Endothelial cell of umbilical vein (primary cell): ENCODE data around the gene AP1G2. TPM values are rescaled to one million over a fixed set of nuclear protein-coding genes. Genes with fewer than 3 reads are reported as not detected.

Experiments
- BruUV-seq: library from RNA; stranded (reverse); fragments of 400-500 nt; replicated peaks from 2 replicates; lab custom pipeline; 2021; lab: Mats Ljungman, UMichigan
- CTCF ChIA-PET: fragments of 300-600, 350-600 bp; sonication (Branson Sonifier 250); formaldehyde crosslinking; loops from one replicate; lab custom pipeline; 2021; ENCODE audit warnings: antibody characterized with exemption, inconsistent platforms; lab: Charles Lee
- POLR2A ChIA-PET: fragments of 300-600, 350-600 bp; sonication (Branson Sonifier 250); formaldehyde crosslinking; loops from one replicate; lab custom pipeline; 2021; ENCODE audit warnings: antibody characterized with exemption, inconsistent platforms; lab: Charles Lee
- DNase-seq: peaks from one replicate; pipeline ENCODE4 v3.0.0-alpha.2; 2011; ENCODE audit warnings: low read depth, low spot score
- FAIRE-seq: peaks from 2 replicates; lab custom pipeline; 2011; peaks lifted over from hg19 to GRCh38; lab: Jason Lieb, UNC
- H2AFZ ChIP-seq: 2 replicates; pipeline ENCODE4 v1.6.0; 2012; ENCODE audit warnings: low read depth, low read length, control low read depth, inconsistent platforms
- H3K27ac ChIP-seq: 2 replicates; pipeline ENCODE4 v1.5.1; 2011; ENCODE audit warnings: low read depth, mild to moderate bottlenecking, control low read depth, low read length, moderate library complexity; ENCODE audit not compliant: insufficient read depth
- H3K27me3 ChIP-seq, 2 experiments: 2 replicates each; pipeline versions ENCODE4 v1.6.0 to v1.6.1; 2011; ENCODE audit warnings: low read length in 2 of 2, mixed read lengths in 1 of 2; ENCODE audit not compliant: control insufficient read depth in 2 of 2, insufficient read depth in 2 of 2
- H3K36me3 ChIP-seq, 2 experiments: 2 replicates in 1 of 2; 3 replicates in 1 of 2; pipeline ENCODE4 v1.5.1; 2011; ENCODE audit warnings: low read length in 2 of 2, mild to moderate bottlenecking in 1 of 2, moderate library complexity in 1 of 2; ENCODE audit not compliant: control insufficient read depth in 2 of 2, insufficient read depth in 2 of 2; ENCODE audit errors: extremely low read depth in 1 of 2
- H3K4me1 ChIP-seq: 3 replicates; pipeline ENCODE4 v1.5.1; 2011; ENCODE audit warnings: mild to moderate bottlenecking, low read length; ENCODE audit not compliant: control insufficient read depth, insufficient read depth; ENCODE audit errors: extremely low read depth
- H3K4me2 ChIP-seq: 2 replicates; pipeline ENCODE4 v1.6.1; 2011; ENCODE audit warnings: low read length, control low read depth, mixed read lengths; ENCODE audit not compliant: insufficient read depth
- H3K4me3 ChIP-seq, 3 experiments: fragments of 200-600 bp in 1 of 3; sonication (generic), shearing (Covaris generic) in 1 of 3; replicated peaks in 1 of 3; 2 replicates each; pipeline ENCODE4 v1.5.1; 2011 to 2016; ENCODE audit warnings: control low read depth in 3 of 3, low read length in 3 of 3, mild to moderate bottlenecking in 2 of 3, inconsistent platforms in 1 of 3, low read depth in 1 of 3, moderate library complexity in 1 of 3; ENCODE audit not compliant: insufficient read depth in 1 of 3
- H3K79me2 ChIP-seq: 2 replicates; pipeline ENCODE4 v1.6.0; 2012; ENCODE audit warnings: low read length, inconsistent platforms; ENCODE audit not compliant: control insufficient read depth, insufficient read depth
- H3K9ac ChIP-seq: replicated peaks from 2 replicates; pipeline ENCODE3; 2011; ENCODE audit warnings: low read length, control low read depth; ENCODE audit not compliant: insufficient read depth; ENCODE audit errors: extremely low read depth
- H3K9me1 ChIP-seq: replicated peaks from 3 replicates; pipeline ENCODE4 v1.6.0; 2011; ENCODE audit warnings: mild to moderate bottlenecking, low read length; ENCODE audit not compliant: control insufficient read depth, insufficient read depth; ENCODE audit errors: extremely low read depth
- H3K9me3 ChIP-seq: replicated peaks from 2 replicates; pipeline ENCODE4 v1.5.1; 2012; ENCODE audit warnings: low read length, inconsistent platforms; ENCODE audit not compliant: control insufficient read depth, insufficient read depth
- H4K20me1 ChIP-seq: replicated peaks from 2 replicates; pipeline ENCODE3; 2011; ENCODE audit warnings: mild to moderate bottlenecking, low read length; ENCODE audit not compliant: control insufficient read depth, insufficient read depth; ENCODE audit errors: extremely low read depth
- CTCF ChIP-seq, 2 donors: IDR thresholded peaks; 1 replicate in 1 of 2; 2 replicates in 1 of 2; pipeline ENCODE4 v1.5.1; 2011; ENCODE audit warnings: low read length in 2 of 2, mild to moderate bottlenecking in 2 of 2, moderate library complexity in 2 of 2, control low read depth in 1 of 2, inconsistent platforms in 1 of 2, low read depth in 1 of 2; ENCODE audit not compliant: insufficient read depth in 1 of 2; ENCODE audit errors: extremely low read depth in 1 of 2
- EZH2 ChIP-seq: IDR thresholded peaks from 2 replicates; pipeline ENCODE4 v1.6.1; 2012; ENCODE audit warnings: borderline replicate concordance, low read depth, mild to moderate bottlenecking, moderate library complexity, low read length, inconsistent platforms; ENCODE audit not compliant: severe bottlenecking
- FOS ChIP-seq: IDR thresholded peaks from 2 replicates; pipeline ENCODE4 v1.6.1; 2011; ENCODE audit warnings: mild to moderate bottlenecking, low read length, moderate library complexity, borderline replicate concordance; ENCODE audit not compliant: insufficient read depth
- GATA2 ChIP-seq: IDR thresholded peaks from 2 replicates; pipeline ENCODE4 v1.7.0; 2011; ENCODE audit warnings: low read depth, mild to moderate bottlenecking, moderate library complexity, mixed read lengths, low read length; ENCODE audit not compliant: insufficient read length, insufficient read depth
- JUN ChIP-seq: IDR thresholded peaks from 2 replicates; pipeline ENCODE4 v1.6.1; 2011; ENCODE audit warnings: borderline replicate concordance, low read depth; ENCODE audit not compliant: insufficient read length, insufficient read depth
- MAX ChIP-seq: IDR thresholded peaks from 2 replicates; pipeline ENCODE4 v1.6.1; 2011; ENCODE audit not compliant: insufficient read depth, insufficient read length
- MYC ChIP-seq: IDR thresholded peaks from one replicate; pipeline ENCODE4 v1.6.1; 2011; ENCODE audit warnings: mild to moderate bottlenecking, low read depth, low read length
- POLR2A ChIP-seq: IDR thresholded peaks from 2 replicates; pipeline ENCODE4 v1.6.1; 2012; ENCODE audit warnings: low read depth, mild to moderate bottlenecking, control low read depth, low read length
- POLR2AphosphoS5 ChIP-seq: IDR thresholded peaks from 2 replicates; pipeline ENCODE4 v1.6.1; 2012; ENCODE audit warnings: low read depth, mild to moderate bottlenecking, control low read depth, low read length, moderate library complexity; ENCODE audit not compliant: insufficient read depth
- dilution Hi-C: fragments of 300-500 bp; cut with MboI; formaldehyde crosslinking; loops from one replicate; pipeline ENCODE4 v1.15.0; 2019; ENCODE audit warnings: low sequenced_read_pairs; ENCODE audit not compliant: extremely low pct_ligation_motif_present
- intact Hi-C: fragments of 100-400 bp; cut with micrococcal nuclease; formaldehyde crosslinking; loops from one replicate; pipeline ENCODE4 v1.10.0; 2022
- polyA plus RNA-seq, 4 experiments: library from polyadenylated mRNA; depleted of rRNA in 3 of 4; stranded (reverse) in 3 of 4; unstranded in 1 of 4; fragments of >200 nt; gene quantifications; 2 replicates each; pipeline versions ENCODE4 v1.2.1 to v1.2.3, GENCODE V29; 2011 to 2012; ENCODE audit warnings: missing spikeins in 1 of 4
- total RNA-seq: library from RNA; stranded (reverse); gene quantifications from 2 replicates; pipeline ENCODE4 v1.2.3, GENCODE V29; 2021

Gene AP1G2
- total and polyA plus RNA-seq, 2 donors (not counting 3 experiments of a cell fraction or from before 2014, with no cell fraction given) = 39.0 to 55.8 TPM

- Histone ChIP-seq H3K9ac (no peak overlapping the region), H3K27me3 (no peaks in the 10 kb centered on the region), H3K79me2 (peaks cover 11% of the 10 kb centered on the region), H3K9me3 (no peaks in the 10 kb centered on the region), H3K9me1 (no peaks in the 10 kb centered on the region), H3K4me2 (no peak overlapping the region), H2AFZ (no peak overlapping the region), H3K4me3 (no peak overlapping the region), H4K20me1 (no peaks in the 10 kb centered on the region), H3K4me1 (peaks cover 11% of the 10 kb centered on the region), H3K36me3 (peaks cover 0 to 11% of the 10 kb centered on the region in 2 experiments), H3K27ac (no peak overlapping the region)
- FAIRE-seq (no peak), DNase-seq (no peak)
- no TSS peak for BruUV-seq
- intact Hi-C loops (no loop called here), dilution Hi-C loops (no loop called here)
- TF ChIP-seq JUN = no peak
- TF ChIP-seq MYC = no peak
- no peak for TF ChIP-seq EZH2
- TF ChIP-seq POLR2AphosphoS5 = no peak
- TF ChIP-seq GATA2 = no peak
- TF ChIP-seq FOS = no peak
- no peak for TF ChIP-seq CTCF (IDR thresholded peaks at IDR 0.05; ENCODE audit: extremely low read depth in 1 of 2, insufficient read depth in 1 of 2, low read depth in 1 of 2, low read length in 2 of 2)
- TF ChIP-seq MAX = no peak
- TF ChIP-seq POLR2A = no peak
- ChIA-PET POLR2A (interaction anchor here (1.2 kb wide), 1 partner anchor 82 kb away, joined by 5 read pairs; no protein-coding TSS in a partner anchor), CTCF (interaction anchor here (0.5 to 12.3 kb wide), 20 partner anchors 9 to 1708 kb away, joined by 3 to 416 read pairs (median 6); partner anchors contain the start of genes NGDN, PABPN1 and ZFHX2)
Measured at GRCh38 chr14:23559926-23560520, 7.6 kb downstream of the AP1G2 start.
